AG08395 (cell line): Measurements from ENCODE around the gene GSK3A.
"Not testable (repeated sequence)": the region's sequence is repeated elsewhere in the genome, so short reads cannot be mapped to it uniquely, and the experiment has no call there.

Experiments
- DNase-seq: peaks from one replicate; pipeline ENCODE4 v3.0.0; 2012; ENCODE audit warnings: mixed read lengths, low spot score

Gene GSK3A

DNA sequence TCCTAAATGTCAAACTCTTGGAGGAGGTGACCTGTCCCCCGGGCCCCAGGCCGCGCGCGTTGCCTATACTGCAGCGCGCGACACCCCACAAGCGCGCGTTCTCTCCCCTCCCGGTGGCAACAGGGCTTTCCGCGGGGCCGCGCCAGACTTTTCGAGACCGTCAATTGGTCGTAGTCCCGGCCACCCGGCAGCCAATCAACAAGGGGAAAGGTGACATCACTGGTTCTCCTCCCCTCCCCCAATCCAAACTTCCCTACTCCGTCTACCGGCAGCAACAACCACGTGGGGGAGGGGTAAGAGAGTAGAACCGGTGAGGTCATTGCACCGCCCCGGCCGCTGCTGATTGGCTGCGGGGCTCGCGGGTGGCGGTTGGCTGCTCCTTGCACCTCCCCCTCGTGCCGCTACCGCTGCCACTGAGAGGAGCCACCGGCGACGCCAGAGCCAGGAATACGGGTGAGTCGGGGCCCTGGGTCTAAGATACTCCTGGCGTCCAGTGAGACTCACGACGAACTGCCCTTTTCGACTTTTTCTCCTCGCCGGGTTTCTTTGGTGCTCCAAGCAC is 25.8 kb upstream of the GSK3A start:
- peak; percentile 96 for DNase-seq

DNA sequence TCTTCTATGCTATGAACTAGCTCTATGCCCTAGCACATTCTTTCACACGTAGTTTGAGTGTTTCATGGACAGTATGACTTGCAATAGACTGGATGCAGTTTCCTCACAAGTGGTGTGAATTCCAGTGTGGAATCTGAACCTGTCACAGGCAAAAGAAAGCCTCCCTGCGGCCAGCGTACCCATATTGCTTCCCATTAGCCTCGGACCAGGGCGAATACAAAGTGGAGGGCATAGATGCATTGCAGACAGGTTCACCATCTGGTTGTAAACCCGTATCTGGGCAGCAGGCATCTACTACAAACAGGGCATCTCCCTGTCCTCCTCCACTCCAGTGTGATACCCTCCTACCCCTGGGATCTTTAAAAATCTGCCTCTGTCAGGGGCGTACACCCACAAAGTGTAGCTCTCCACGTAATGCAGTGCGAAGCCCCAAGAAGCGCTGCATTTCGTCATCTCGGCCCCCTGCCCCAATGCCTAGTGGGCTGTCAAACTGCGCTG is 25.3 kb upstream of the GSK3A start:
- DNase-seq: no peak

DNA sequence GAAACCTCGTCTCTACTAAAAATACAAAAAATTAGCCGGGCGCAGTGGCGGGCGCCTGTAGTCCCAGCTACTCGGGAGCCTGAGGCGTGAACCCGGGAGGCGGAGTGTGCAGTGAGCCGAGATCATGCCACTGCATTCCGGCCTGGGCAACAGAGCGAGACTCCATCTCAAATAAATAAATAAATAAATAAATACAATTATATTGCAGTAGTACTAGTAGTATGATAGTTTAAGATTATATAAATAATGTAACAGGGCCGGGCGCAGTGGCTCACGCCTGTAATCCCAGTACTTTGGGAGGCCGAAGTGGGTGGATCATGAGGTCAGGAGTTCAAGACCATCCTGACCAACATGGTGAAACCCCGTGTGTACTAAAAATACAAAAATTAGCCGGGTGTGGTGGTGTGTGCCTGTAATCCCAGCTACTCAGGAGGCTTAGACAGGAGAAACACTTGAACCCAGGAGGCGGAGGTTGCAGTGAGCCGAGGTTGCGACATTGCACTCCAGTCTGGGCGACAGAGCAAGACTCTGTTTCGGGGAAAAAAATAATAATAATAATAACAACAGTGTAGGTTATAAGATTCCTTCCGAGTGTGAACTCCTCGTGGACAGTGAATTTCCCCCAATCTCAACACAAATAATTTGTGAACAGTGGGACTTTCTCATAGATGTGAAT is 24.7 kb upstream of the GSK3A start:
- DNase-seq: not testable (repeated sequence)

DNA sequence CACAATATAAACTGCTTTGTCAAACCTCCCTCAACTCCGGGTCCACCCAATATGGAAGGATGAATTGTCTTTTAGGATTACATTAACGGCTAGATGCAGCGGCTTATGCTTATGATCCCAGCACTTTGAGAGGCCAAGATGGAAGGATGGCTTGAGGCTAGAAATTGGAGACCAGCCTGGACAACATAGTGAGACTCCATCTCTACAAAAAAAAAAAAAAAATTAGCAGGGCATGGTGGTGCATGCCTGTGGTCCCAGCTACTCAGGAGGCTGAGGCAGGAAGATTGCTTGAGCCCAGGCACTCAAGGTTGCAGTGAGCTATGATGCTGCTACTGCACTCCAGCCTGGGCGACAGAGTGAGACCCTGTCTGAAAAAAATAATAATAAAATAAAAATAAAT is 23.7 kb upstream of the GSK3A start:
- DNase-seq: not testable (repeated sequence)

DNA sequence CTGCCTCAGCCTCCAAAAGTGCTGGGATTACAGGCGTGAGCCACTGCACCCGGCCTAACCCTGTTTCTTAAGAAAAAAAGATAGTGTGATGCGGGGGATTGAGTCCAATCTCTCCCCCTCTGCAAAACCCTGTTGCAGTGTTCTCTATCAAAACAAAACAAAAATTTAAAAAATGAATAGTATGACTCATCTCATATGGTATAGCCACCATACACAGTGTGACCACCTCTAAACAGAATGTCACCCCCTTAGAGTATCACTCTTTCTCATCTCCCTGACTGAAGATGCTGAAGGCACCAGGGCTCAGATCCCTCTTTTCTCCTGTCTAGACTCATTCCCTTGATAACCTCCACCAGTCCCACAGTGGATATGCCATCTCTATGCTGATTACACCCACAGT is 19.4 kb upstream of the GSK3A start:
- no peak for DNase-seq

DNA sequence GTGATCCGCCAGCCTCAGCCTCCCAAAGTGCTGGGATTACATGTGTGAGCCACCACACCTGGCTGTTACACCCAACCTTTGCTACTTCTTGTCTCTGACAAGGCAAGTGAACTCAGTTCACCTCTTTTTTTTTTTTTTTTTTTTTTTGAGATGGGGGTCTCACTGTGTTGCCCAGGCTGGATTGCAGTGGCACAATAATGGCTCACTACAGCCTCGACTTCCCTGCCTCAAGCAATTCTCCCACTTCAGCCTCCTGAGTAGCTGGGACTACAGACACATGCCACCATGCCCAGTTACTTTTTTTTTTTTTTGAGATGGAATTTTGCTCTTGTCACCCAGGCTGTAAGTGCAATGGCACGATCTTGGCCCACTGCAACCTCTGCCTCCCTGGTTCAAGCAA is 15.4 kb upstream of the GSK3A start:
- DNase-seq: not testable (repeated sequence)

DNA sequence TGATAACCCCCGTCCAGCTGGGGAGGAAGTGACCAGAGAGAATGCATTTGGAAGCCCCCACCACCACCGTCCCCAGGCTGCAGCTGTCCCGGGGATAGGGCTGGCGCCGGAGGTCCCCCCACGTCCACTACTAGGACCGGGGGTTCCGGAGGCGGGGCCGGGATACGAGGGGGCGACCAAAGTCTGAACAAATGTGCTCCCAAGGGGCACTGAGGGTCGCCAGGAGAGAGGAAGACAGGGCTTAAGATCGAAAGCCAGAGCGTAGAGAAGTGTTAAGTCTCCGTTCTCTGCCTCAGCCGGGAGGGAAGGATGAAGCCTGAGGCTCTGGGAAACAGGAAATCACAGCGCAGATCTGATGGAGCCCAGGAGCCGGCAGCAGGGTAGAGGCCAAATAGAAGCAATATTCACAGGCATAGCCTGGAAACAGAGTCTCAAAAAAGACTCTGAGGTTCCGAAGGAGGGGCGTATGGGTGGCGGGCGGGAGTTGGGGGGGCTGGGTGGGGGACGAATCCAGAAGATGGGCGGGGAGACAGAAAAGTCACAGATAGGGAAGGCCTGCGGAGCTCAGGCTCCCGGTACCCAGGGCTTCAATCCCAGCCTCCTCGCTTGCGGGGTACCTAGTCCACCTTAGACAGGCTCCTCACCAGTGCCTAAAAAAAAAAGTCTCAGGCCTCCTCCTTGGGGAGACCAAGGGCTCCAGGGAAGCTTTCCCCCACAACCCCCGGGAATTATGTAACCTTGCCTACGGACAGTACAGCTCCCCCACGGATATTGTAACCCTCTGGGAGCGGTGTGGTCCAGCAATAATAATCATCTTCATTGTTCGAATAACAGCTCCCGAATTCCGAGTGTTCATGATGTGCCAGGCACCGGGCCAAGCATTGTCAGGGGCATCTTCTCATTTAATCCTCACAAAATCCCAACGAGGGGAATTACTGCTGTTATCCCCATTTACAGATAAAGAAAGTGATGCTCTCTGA is 13.7 kb upstream of the GSK3A start:
- DNase-seq: peak; percentile 37

DNA sequence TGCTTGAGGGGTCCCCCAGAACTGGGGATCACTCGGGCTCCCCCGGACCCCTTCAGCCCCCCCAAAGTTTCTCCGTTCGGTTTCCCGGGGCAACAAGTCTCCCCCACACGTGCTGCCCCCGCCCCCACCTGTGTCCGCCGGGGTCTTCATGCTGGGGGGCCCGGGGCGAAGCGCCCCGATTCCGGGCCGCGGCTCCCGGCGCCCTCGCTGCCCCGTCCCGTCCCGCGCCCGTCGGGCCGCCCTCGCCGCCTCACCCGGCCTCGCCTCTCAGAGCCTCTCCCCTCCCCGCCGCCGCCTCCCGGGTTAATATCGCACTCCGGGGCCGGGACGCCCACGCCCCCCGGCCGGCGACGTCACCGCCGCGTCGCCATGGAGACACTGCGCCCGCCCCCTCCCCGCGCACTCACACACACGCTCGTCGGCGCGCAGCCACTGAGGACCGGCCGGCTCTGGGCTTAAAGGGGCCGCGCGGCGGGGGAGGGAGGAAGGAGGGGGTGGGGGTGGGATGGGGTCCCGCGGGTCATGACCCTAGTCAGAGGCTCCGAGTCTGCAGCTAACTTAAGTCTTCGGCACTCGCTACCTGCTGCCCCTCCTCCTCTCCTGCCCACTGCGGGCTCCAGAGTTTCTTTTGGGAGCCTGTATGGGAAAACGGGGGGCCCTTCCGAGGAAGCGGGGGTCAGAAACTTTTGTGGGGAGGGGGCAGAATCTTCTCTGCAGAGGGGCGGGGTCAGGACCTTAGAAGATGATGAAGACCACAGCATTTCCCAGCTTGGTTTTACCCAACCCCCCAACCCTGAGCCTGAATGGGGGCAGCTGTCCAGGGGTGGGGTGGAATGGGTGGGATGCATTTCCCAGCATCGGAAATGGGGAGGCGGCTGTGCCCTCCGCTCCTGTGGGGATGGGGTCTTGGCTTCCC is 12.7 kb upstream of the GSK3A start, which contains the start of gene ERF:
Gene ERF, minus strand, starts transcription at position 279 of the 916 bp plus-strand sequence. Its CDS starts 129 bp downstream, at position 150.
- DNase-seq: peak; percentile 96

DNA sequence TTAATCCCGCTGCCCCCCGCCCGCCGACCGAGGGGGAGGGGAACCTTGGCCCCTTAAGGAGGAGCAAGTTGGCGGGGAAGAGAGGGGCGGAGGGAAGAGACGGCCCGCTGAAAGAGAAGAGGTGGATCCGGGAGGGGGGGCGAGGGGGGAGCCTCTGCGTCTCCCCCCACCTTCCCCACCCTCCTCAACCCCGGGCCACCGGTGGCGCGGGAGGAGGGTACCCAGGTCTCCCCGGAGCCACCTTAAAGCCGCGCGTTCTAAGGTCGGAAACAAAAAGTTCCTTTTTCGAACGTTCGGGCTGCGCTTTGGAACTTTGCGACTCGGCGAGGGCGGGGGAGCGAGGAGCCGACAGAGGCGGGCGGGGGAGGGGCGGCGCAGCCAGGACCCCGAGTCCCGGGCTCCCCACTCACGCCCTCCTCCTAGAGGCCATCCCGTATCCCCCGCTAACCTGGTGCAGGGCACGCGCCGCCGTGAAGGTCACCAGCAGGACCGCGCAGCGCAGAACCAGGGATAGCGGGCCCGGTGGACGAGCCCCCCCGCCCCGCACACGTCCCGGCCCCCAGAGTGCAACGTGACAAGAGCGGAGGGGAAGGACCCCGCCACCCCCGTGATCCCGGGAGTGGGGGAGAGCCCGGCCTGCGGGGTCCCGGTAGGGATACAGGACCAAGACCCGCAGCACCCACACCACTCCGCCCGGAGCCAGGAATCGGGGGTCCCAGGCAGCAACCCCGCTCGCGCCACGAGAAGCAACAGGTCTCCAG is 11.9 kb upstream of the GSK3A start:
- no peak for DNase-seq

DNA sequence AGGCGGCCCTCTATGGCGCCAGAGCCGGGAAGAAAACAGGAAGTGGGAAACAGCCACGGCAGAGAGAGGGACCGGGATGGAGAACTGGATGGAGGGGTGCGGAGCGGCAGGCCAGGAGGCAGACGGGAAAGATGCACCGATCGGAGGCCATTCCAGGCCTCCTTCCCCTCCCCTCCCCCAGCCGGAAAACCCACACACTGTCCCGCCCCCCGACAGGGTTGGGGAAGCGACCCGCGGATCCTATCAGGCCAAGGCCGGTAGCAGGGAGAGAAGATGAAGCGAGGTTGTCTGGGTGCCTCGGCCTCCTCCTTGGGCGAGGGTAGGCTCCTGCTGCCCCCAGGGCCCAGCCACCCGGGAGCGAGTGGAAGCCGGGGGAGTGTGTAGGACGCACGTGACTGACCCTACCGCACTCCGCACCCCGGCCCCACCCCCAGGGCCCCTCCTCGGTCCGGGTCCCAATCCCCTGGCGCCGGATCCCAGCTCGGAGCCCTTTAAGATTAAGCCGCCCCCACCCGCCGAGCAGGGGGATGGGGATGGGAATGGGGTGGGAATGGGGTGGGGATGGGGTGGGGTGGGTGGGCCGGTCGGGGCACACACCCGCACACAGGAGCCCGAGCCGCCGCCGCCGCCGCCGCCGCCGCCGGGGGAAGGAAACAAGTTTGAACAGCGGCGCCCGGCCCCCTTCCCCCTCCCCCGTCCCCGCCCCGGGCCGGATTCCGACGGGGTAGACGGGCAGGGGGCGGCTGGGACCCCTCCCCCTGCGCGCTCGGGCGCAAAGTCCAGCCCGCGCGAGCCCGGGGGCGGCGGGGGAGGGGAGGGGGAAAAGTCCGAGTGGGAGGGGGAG is 11.1 kb upstream of the GSK3A start:
- peak; percentile 45 for DNase-seq

DNA sequence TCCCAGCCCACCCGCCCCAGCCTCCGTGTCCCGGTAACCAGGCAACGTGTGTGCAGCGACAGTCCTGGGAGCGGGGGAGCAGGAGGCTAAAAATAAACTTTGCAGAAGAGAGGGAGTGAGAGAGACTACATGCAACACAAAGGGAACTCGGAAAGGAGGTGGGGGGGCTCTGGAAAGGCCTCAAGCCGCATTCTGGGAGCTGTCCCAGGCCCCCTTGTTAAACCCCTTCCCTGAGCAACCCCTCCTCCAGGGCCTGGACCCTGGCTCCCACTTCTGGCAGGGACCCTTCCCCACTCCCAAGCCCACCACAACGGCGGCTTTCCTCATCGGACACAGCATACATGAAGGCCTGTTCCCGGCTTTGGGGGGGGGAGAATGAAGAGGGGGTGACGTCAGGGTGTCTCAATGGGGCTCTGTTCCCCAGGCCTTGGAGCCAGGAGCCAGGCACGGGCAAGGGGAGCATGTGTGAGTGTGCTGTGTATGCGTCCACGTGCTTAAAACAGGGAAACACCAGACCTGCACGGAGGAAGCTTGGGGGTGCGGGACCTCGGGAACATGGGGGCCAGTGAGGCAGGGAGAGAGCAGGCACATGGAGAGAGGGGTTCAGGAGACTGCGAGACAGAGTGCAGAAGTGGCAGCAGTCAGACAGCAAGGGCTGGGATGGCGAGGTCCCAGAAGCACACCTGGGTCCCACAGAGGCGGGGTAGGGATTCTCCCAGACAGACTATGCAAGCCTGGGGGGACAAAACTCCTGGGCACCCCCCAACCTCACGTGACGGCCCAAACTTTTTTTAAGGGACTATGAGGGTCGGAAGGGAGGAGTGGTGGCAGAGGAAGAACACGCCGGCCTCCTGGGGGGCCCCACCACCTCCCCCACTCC is 10.2 kb upstream of the GSK3A start:
- DNase-seq: peak; percentile 42

DNA sequence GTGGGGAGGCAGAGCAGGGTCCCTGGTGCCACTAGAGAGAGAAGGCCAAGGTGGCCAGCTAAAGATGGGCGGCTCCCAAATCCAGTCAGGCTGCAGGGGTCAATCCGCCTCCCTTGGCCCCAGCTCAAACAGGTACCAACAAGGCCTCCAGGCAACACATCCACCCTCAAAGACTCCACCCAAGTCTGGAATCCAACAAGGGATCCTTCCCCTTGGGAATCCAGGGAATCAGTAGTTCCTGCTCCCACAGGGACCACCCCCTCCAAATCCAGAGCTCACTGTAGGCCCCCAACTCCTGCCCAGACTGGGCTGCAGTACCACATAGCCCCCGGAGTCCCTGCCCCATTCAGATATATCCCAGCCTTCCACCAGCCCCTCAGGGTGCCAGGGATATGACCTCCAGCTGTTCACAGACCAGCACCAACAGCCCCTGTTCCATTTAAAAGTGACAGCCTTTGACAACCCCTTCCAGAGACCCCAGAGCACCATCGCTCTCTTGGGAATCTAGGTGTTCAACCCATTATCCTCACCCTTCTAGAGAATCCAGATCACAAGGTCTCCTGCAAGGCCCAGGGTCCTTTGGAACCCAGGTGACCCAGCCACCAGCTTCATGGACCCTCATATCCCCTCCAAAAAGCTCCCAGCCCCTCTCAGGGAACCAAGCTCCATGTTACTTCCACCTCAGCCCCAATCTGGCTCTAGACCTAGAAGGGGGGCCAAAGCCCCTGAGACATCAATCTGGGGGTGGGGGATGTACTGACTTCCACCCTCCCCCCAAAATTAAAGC is 9.4 kb upstream of the GSK3A start:
- no peak for DNase-seq

DNA sequence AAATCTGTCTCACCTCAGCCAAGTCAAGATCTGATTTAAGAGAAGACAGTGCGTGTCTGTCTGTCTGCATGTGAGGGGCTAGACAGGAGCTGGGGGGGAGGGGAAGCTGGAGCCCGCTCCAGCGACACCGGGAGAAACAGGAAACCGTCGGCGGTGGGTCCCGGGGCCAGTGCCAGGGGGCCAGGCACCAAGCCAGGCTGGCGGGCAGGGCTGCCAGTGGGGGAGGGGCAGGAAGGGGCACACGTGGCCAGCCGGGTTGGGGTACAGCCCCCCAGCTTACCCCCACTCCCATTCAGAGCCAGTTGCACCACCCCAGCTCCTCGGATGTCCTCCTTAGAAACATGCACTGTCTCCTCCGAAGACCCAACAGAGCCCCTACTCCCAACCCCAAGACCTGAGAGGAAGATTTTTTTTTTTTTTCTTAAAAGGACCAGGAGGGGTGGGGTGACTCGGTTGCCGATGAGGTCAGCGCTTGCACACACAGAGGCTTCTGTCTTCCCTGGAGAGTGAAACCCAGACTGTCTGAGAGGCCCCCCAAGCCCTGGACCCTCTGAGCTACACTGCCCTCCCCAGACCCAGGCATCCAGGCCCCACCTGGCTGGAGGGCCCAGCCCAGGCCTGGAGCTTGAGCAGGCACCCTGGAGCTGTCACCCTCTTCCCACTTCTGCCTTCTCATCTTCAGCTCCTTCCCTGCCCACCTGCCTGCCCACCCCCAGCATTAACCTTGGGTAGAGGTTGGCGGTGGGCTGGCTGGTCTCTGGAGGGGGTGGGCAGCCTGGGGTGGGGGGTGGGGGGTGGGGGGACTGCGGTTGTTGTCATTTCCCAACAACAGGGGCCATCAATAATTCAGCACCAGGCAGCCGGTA is 8.5 kb upstream of the GSK3A start:
- peak; percentile 40 for DNase-seq

DNA sequence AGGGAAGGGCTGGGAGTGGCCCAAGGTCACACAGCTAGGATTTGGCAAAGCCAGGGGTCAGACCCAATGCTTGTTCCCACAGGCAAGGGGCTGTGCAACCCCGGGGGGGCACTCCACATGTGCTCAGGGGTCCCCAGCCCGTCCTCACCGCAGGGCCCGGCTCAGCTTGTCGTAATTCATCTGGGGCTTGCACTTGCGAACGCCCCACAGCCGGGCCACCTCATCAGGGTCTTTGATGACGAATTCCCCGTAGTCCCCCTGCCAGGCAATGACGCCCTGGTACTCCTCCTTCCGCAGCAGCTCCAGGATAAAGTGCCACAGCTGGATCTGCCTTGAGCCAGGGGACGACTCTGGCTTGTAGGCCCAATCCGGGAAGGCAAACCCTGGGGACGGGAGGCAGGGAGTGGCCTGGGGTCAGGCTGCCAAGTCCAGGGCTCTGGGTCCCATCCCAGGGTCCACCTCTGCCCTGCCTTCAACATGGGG is 7.8 kb upstream of the GSK3A start:
- no peak for DNase-seq

DNA sequence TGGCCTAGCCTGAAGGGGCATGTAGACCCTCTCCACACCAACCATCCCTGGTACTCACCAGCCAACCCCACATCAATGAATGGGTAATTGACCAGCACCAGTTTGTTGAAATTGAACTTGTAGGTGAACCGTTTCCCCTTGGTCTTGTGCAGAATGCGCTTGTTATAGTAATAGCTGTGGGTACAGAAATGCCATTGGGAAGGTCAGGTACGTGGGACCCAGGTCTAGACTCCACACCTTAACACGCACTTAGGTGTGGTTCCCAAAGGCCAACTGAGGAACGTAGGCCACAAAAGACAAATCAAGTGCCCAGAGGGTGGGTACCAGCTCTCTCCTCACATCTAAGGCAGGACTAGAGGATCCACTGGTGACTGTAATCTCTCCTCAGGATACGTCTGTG is 7.4 kb upstream of the GSK3A start:
- DNase-seq: no peak

DNA sequence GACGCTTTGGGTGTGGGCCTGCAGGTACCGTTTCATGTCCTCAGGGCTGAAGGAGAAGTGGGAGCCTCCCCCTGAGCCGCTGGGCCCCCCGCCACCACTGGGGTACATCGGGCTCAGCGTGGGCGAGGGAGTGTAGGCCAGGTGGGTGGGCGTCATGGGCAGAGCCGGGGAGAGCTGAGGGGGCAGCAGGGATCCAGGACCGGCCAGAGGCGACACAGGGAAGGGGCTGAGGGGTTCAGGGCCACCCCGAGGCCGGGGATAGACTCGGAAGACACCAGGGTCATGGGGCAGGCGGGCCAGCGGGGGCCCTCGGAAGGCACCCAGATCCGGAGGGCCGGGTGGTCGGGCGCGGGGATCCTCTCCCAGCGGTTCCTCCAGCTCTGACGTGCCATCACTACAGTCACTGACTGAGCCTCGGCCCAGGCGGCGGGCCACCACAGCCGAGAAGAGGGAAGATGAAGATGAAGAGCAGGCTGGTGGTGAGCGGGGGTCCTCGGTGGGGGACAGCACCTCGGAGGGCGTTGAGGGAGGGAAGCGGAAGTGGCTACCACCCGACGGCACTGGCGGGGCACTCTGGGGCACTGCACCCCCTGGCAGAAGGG is 6.8 kb upstream of the GSK3A start:
- DNase-seq: no peak
